ENCODE results near the gene TADA3. TPM values are rescaled to one million over a fixed set of nuclear protein-coding genes. Genes with fewer than 3 reads are reported as not detected.
A peak's percentile ranks its signal among the peaks of the same experiment; 100 is the strongest.

The TADA3 gene
- total RNA-seq, 1 donor from 2014 or later = 54.5 TPM

GRCh38 chr3:9791790-9792404 is 376 bp downstream of the TADA3 start:
- peaks cover 15% of the 10 kb centered on the region for H3K4me1 ChIP-seq (ENCODE audit: insufficient read depth, low read length)
- TF ChIP-seq EZH2 (IDR thresholded peaks at IDR 0.05; ENCODE audit: insufficient read depth, low read length) (no peak), CTCF (IDR thresholded peaks at IDR 0.05; ENCODE audit: insufficient read depth, low read depth, low read length) (no peak)
- DNase-seq (ENCODE audit: low read depth) = no peak
- Mint-ChIP-seq H3K9me3 (ENCODE audit: unreplicated experiment) (no peaks in the 10 kb centered on the region), H3K4me3 (ENCODE audit: unreplicated experiment) (peak overlapping the region; percentile 96), H3K27me3 (ENCODE audit: low read depth, unreplicated experiment) (no peaks in the 10 kb centered on the region), H3K4me1 (ENCODE audit: low read depth, unreplicated experiment) (peaks cover 32% of the 10 kb centered on the region), H3K27ac (ENCODE audit: unreplicated experiment) (peak overlapping the region; percentile 81), H3K36me3 (ENCODE audit: low read depth, unreplicated experiment) (peaks cover 24% of the 10 kb centered on the region)
- peaks cover 22% of the 10 kb centered on the region for H4K20me1 ChIP-seq (ENCODE audit: insufficient read depth, low read length)
- no peaks in the 10 kb centered on the region for H3K9me3 ChIP-seq (ENCODE audit: insufficient read depth, low read depth, low read length)
- H2AFZ ChIP-seq (ENCODE audit: low read depth, low read length) = peak overlapping the region; percentile 61
- H3K27me3 ChIP-seq (ENCODE audit: insufficient read depth, low read length) = no peaks in the 10 kb centered on the region
- no peak for FAIRE-seq
- peak overlapping the region; percentile 99 for H3K27ac ChIP-seq (ENCODE audit: low read depth, low read length)
- H3K4me2 ChIP-seq (ENCODE audit: low read length) = peak overlapping the region; percentile 99
- peak overlapping the region; percentile 93 for H3K4me3 ChIP-seq (ENCODE audit: insufficient read depth, low read depth, low read length)
- peak overlapping the region; percentile 97 for H3K9ac ChIP-seq (ENCODE audit: low read length)
- peaks cover 15% of the 10 kb centered on the region for H3K36me3 ChIP-seq (ENCODE audit: insufficient read depth, low read length)
- peaks cover 58% of the 10 kb centered on the region for H3K79me2 ChIP-seq (ENCODE audit: insufficient read depth, low read length)

- H3K4me1 Mint-ChIP-seq (ENCODE audit: low read depth, unreplicated experiment) = peaks cover 28% of the 10 kb centered on the region
- DNase-seq (ENCODE audit: low read depth) = no peak
- TF ChIP-seq CTCF (IDR thresholded peaks at IDR 0.05; ENCODE audit: insufficient read depth, low read depth, low read length) = no peak
- no peak for TF ChIP-seq EZH2 (IDR thresholded peaks at IDR 0.05; ENCODE audit: insufficient read depth, low read length)
- peaks cover 51% of the 10 kb centered on the region for H3K79me2 ChIP-seq (ENCODE audit: insufficient read depth, low read length)
- peaks cover 17% of the 10 kb centered on the region for H4K20me1 ChIP-seq (ENCODE audit: insufficient read depth, low read length)
- no peaks in the 10 kb centered on the region for H3K9me3 Mint-ChIP-seq (ENCODE audit: unreplicated experiment)
- H3K27me3 Mint-ChIP-seq (ENCODE audit: low read depth, unreplicated experiment) = no peaks in the 10 kb centered on the region
- H3K27ac ChIP-seq (ENCODE audit: low read depth, low read length) = no peak overlapping the region
- H3K4me3 ChIP-seq (ENCODE audit: insufficient read depth, low read depth, low read length) = no peak overlapping the region
- H3K36me3 Mint-ChIP-seq (ENCODE audit: low read depth, unreplicated experiment) = peaks cover 25% of the 10 kb centered on the region
- peaks cover 15% of the 10 kb centered on the region for H3K4me1 ChIP-seq (ENCODE audit: insufficient read depth, low read length)
- H3K4me3 Mint-ChIP-seq (ENCODE audit: unreplicated experiment) = peak overlapping the region; percentile 96
- no peak overlapping the region for H3K27ac Mint-ChIP-seq (ENCODE audit: unreplicated experiment)
- H3K36me3 ChIP-seq (ENCODE audit: insufficient read depth, low read length) = peaks cover 22% of the 10 kb centered on the region
- H3K27me3 ChIP-seq (ENCODE audit: insufficient read depth, low read length) = no peaks in the 10 kb centered on the region
- peak overlapping the region; percentile 99 for H3K4me2 ChIP-seq (ENCODE audit: low read length)
- FAIRE-seq = no peak
- no peaks in the 10 kb centered on the region for H3K9me3 ChIP-seq (ENCODE audit: insufficient read depth, low read depth, low read length)
- H3K9ac ChIP-seq (ENCODE audit: low read length) = peak overlapping the region; percentile 97
- H2AFZ ChIP-seq (ENCODE audit: low read depth, low read length) = no peak overlapping the region
Measured at GRCh38 chr3:9791127-9791526, 1.1 kb downstream of the TADA3 start.

- FAIRE-seq = no peak
- Histone ChIP-seq H3K4me1 (ENCODE audit: insufficient read depth, low read length) (peaks cover 6% of the 10 kb centered on the region), H3K4me3 (ENCODE audit: insufficient read depth, low read depth, low read length) (no peak overlapping the region), H3K4me2 (ENCODE audit: low read length) (no peak overlapping the region), H3K27me3 (ENCODE audit: insufficient read depth, low read length) (no peaks in the 10 kb centered on the region), H3K36me3 (ENCODE audit: insufficient read depth, low read length) (peaks cover 15% of the 10 kb centered on the region), H2AFZ (ENCODE audit: low read depth, low read length) (no peak overlapping the region), H4K20me1 (ENCODE audit: insufficient read depth, low read length) (no peaks in the 10 kb centered on the region), H3K9me3 (ENCODE audit: insufficient read depth, low read depth, low read length) (no peaks in the 10 kb centered on the region), H3K27ac (ENCODE audit: low read depth, low read length) (no peak overlapping the region), H3K9ac (ENCODE audit: low read length) (no peak overlapping the region), H3K79me2 (ENCODE audit: insufficient read depth, low read length) (peaks cover 18% of the 10 kb centered on the region)
- peaks cover 24% of the 10 kb centered on the region for H3K36me3 Mint-ChIP-seq (ENCODE audit: low read depth, unreplicated experiment)
- H3K9me3 Mint-ChIP-seq (ENCODE audit: unreplicated experiment) = no peaks in the 10 kb centered on the region
- H3K4me3 Mint-ChIP-seq (ENCODE audit: unreplicated experiment) = peak overlapping the region; percentile 23
- H3K27ac Mint-ChIP-seq (ENCODE audit: unreplicated experiment) = peak overlapping the region; percentile 2
- H3K27me3 Mint-ChIP-seq (ENCODE audit: low read depth, unreplicated experiment) = no peaks in the 10 kb centered on the region
- H3K4me1 Mint-ChIP-seq (ENCODE audit: low read depth, unreplicated experiment) = peaks cover 19% of the 10 kb centered on the region
- peak; percentile 37 for DNase-seq (ENCODE audit: low read depth)
- no peak for TF ChIP-seq CTCF (IDR thresholded peaks at IDR 0.05; ENCODE audit: insufficient read depth, low read depth, low read length)
- no peak for TF ChIP-seq EZH2 (IDR thresholded peaks at IDR 0.05; ENCODE audit: insufficient read depth, low read length)
Measured at GRCh38 chr3:9787714-9788113, 4.6 kb downstream of the TADA3 start.
